Loucy (cell line): ENCODE data around the gene TSPAN3.

Experiments
- EZH2phosphoT487 ChIP-seq: fragments of 200-600 bp; IDR thresholded peaks from 2 replicates; pipeline ENCODE4 v1.6.1; 2018; ENCODE audit warnings: antibody characterized with exemption, mild to moderate bottlenecking, moderate library complexity, borderline replicate concordance
- TF ChIP-seq, protein P1 (sequence below): fragments of 200-600 bp; sonication (generic); conservative IDR thresholded peaks from 2 replicates; pipeline ENCODE4 v1.5.1; 2014; ENCODE audit warnings: mild to moderate bottlenecking, antibody characterized with exemption, low read length

DNA sequence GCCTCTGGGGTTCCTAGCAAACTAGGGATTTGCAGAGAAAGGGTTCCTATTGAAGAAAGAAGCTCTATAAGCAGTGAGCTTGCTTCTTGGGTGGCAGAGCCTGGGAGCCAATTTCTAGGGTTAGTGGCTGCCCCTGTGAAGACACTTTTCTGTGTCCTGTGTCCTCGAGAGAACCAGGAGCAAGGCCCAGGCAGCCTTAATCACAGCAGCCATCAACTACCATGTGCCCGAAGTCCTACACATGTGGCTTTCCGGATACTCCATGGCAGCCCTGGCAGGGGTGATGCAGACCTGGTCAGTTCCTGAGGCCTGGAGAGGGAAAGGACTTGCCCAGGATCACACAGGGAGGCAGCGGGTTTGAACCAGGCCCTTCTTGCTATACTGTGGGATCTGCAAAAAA, 27.7 kb upstream of the TSPAN3 start:
- TF ChIP-seq, protein P1, sequence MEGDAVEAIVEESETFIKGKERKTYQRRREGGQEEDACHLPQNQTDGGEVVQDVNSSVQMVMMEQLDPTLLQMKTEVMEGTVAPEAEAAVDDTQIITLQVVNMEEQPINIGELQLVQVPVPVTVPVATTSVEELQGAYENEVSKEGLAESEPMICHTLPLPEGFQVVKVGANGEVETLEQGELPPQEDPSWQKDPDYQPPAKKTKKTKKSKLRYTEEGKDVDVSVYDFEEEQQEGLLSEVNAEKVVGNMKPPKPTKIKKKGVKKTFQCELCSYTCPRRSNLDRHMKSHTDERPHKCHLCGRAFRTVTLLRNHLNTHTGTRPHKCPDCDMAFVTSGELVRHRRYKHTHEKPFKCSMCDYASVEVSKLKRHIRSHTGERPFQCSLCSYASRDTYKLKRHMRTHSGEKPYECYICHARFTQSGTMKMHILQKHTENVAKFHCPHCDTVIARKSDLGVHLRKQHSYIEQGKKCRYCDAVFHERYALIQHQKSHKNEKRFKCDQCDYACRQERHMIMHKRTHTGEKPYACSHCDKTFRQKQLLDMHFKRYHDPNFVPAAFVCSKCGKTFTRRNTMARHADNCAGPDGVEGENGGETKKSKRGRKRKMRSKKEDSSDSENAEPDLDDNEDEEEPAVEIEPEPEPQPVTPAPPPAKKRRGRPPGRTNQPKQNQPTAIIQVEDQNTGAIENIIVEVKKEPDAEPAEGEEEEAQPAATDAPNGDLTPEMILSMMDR = no peak
- TF ChIP-seq EZH2phosphoT487 = no peak
